Activated naive CD4-positive, alpha-beta T cell treated with Interleukin-2 at 50 U/mL for 16 hours (primary cell): ENCODE measurements around the gene DYNLRB1.
"Not testable (repeated sequence)": the region's sequence is repeated elsewhere in the genome, so short reads cannot be mapped to it uniquely, and the experiment has no call there.

Experiments used
- DNase-seq: peaks from one replicate; pipeline ENCODE4 v3.0.0-alpha.2; 2020

Gene DYNLRB1

GRCh38 chr20:34512266-34512954 is 3.8 kb upstream of the DYNLRB1 start:
- DNase-seq = no peak

DNA sequence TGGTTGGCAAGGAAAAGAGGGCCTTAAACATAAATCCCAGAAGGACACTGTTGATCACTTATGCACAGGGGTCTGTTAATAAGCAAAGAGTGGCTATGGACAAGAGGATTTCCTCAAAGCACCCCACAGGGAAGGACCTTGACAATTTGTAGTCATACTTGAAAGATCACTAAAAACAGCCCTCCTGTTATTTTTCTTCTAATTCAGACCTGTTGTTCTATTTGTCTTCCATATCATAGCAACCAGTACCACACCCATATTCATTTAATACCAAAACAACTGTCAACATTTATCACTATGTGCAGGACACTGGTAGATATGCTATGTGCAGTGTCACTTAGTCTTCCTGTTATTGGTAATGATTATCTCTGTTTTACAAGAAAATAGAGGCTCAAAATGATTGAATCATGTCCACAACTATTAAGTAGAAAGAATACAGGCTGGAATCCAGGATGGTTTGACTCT is 3.2 kb upstream of the DYNLRB1 start:
- no peak for DNase-seq

GRCh38 chr20:34514034-34514433 is 2.2 kb upstream of the DYNLRB1 start:
- not testable (repeated sequence) for DNase-seq

DNA sequence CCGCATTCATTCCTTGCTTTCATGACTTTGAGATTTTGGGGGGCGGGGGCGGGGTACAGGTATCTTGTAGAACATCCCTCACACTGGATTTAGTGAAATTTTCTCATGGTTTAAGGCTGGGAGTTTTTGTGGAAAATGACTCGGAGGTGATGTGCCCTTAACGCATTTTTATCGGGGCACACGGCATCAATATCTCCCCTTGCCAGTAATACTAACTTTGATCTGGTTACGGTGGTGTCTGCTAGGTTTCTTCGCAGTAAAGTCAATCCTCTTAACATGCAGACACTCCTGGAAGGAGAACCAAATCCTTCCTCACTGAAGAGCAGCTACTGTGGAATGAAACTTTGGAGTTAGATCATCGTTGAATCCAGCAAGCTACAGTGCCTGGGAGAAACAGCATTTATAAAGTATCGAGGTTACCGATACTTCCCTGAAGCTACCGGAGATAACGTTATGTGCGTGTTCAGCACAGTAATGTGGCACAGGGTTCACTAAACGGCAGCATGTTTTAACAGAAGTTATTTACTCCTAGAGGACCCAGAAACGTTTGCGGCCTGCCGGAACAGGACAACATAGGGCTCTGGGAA is 1.2 kb upstream of the DYNLRB1 start:
- DNase-seq = no peak

- DNase-seq = peak; percentile 73
Measured at GRCh38 chr20:34515484-34516246, 557 bp upstream of the DYNLRB1 start.

GRCh38 chr20:34517114-34517505 is 888 bp downstream of the DYNLRB1 start:
- DNase-seq = no peak

DNA sequence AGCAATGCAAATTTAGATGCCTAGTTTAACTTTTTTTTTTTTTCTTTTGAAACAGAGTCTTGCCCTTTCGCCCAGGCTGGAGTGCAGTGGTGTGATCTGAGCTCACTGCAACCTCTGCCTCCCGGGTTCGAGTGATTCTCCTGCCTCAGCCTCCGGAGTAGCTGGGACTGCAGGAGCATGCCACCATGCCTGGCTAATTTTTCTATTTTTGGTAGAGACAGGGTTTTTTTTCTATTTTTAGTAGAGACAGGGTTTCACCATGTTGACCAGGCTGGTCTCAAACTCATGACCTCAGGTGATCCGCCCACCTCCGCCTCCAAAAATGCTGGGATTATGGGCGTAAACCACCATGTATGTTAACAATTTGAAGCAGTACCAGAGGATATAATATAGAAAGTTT is 2.6 kb downstream of the DYNLRB1 start:
- DNase-seq = not testable (repeated sequence)

DNA sequence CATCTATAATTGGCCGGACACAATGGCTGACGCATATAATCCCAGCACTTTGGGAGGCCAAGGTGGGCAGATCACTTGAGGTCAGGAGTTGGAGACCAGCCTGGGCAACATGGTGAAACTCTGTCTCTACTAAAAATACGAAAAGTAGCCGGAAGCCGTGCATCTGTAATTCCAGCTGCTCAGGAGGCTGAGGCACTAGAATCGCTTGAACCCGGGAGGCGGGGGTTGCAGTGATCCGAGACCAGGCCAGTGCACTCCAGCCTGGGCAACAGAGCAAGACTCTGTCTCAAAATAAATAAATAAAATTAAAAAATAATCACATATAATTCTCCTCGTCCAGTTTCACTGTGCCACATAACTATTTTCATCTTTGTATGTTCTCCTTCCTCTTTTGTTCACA is 3.6 kb downstream of the DYNLRB1 start:
- DNase-seq = not testable (repeated sequence)

- peak; percentile 58 for DNase-seq
Measured at GRCh38 chr20:34522969-34523871, 7.0 kb downstream of the DYNLRB1 start.

- DNase-seq = no peak
Measured at GRCh38 chr20:34524426-34524825, 8.2 kb downstream of the DYNLRB1 start.

DNA sequence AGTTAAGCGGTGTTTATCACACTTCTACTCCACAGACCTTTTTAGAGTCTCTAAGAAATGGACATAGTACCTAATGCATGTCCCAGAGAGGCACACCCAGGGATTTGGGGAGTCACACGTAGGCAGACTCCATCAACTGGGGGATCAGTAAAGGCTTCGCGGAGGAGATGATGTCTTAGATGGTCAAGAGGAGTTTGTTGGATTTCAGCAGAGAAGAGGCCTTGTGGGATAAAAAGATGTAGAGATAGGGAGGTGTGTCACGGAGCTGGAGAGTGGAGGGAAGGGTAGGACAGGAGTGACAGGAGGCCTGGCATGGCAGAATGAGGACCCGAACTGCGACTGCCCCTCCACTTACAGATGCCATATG is 9.1 kb downstream of the DYNLRB1 start:
- no peak for DNase-seq

DNA sequence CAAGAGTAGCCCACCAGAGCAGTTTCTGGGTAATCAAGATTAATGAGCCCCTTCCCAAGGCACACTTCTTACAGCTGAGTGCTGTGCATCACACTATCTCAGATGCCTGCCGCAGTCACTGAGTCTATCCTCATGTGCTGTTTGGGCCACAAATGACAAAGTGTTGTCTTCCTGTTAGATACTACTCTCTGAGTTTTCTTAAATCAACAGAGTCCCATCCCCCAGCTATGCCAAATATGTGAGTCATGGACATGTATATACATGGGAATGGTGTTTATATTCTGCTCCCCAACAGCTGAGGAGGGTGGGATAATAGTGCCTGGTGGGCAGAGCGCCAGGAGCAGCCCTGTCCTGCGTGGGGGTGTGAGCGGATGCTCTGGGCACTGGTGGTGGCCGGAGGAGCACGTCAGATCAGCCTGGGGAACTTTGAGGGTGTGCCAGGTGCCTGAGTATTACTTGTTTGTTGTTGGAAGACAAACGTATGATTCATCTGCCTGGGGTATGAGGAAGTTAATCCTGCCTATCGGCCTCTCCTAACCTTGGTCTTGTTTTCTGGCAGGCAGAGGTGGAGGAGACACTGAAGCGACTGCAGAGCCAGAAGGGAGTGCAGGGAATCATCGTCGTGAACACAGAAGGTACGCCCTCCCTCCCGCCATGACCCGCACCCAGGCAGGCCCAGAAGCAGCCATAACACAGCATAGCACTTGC is 9.6 kb downstream of the DYNLRB1 start:
- DNase-seq = no peak

GRCh38 chr20:34526466-34526865 is 10.2 kb downstream of the DYNLRB1 start:
- DNase-seq = no peak

DNA sequence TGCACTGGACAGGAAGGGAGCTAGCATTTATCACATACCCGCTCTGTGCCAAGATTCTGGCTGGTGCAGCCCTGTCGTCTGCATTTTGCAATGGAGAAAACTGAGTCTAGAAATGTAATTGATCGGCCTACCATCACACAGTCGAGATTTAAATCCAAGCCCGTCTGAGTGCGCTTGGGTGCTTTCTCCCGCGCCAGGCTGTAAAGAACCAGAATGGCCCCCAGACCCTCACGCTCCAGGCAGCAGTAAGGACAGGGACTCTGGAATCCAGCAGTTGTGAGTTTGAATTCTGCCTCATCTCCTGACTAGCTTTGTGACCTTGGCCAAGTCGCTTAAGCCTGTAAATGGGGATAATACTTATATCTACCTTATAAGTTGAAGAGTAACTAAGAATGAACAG is 10.8 kb downstream of the DYNLRB1 start:
- DNase-seq = no peak

GRCh38 chr20:34528921-34529297 is 12.7 kb downstream of the DYNLRB1 start:
- DNase-seq = no peak

DNA sequence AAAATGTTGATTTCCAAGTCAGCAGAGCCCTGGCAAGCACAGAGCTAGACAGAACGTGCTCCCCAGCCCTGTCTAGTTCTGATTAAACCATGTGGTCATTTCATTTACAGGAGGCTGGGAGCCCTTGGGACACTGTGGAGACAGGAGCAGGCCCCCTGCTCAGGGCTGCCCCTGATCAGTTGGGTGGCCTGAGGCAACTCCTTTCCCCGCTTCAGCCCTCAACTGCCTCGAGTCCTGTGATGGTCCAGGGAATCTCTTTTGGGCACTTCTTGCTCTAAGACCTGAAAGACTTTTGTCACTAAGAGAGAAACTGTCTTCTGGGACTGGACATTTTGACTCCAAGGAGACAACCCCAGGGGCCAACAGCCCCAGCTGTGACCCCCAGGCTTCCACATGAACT is 13.5 kb downstream of the DYNLRB1 start:
- no peak for DNase-seq

- DNase-seq = no peak
Measured at GRCh38 chr20:34530342-34530741, 14.1 kb downstream of the DYNLRB1 start.

- no peak for DNase-seq
Measured at GRCh38 chr20:34531608-34532265, 15.5 kb downstream of the DYNLRB1 start.

GRCh38 chr20:34532320-34532719 is 16.1 kb downstream of the DYNLRB1 start:
- DNase-seq = no peak

GRCh38 chr20:34532756-34533155 is 16.5 kb downstream of the DYNLRB1 start:
- no peak for DNase-seq

GRCh38 chr20:34534391-34535165 is 18.4 kb downstream of the DYNLRB1 start:
- DNase-seq = no peak
